GM12878 (cell line): ENCODE measurements around the gene DESI2. TPM values are rescaled to one million over a fixed set of nuclear protein-coding genes. Genes with fewer than 3 reads are reported as not detected.

Experiments used
- ATAC-seq: fragments of 200-7000 bp; cut with Tn5 transposase; 3 replicates; pipeline ENCODE4 v1.9.1; 2020; ENCODE audit warnings: mild to moderate bottlenecking, moderate library complexity
- BruUV-seq: library from RNA; stranded (reverse); fragments of 400-500 nt; replicated peaks from 2 replicates; lab custom pipeline; 2021; lab: Mats Ljungman, UMichigan
- CTCF ChIA-PET: fragments of 300-600 bp; sonication (Branson Sonifier 250); formaldehyde crosslinking; extraction: SDS; loops from one replicate; lab custom pipeline; 2021; ENCODE audit warnings: inconsistent platforms; lab: Yijun Ruan, JAX
- POLR2A ChIA-PET: fragments of 350-600 bp; formaldehyde crosslinking; extraction: SDS; loops from one replicate; lab custom pipeline; 2021; ENCODE audit warnings: inconsistent platforms; lab: Charles Lee
- RAD21 ChIA-PET: fragments of 300-600 bp; sonication (Branson Sonifier 250); formaldehyde crosslinking; loops from one replicate; lab custom pipeline; 2023; ENCODE audit warnings: antibody characterized with exemption; ENCODE audit not compliant: unreplicated experiment; lab: Charles Lee
- SMC1A ChIA-PET: fragments of 300-600 bp; sonication (Branson Sonifier 250); formaldehyde crosslinking; loops from one replicate; lab custom pipeline; 2023; ENCODE audit not compliant: unreplicated experiment, uncharacterized antibody; lab: Charles Lee
- DNase-seq: peaks from one replicate; pipeline ENCODE4 v3.0.0-alpha.2; 2011; ENCODE audit warnings: low read depth, low spot score
- FAIRE-seq: peaks from 3 replicates; lab custom pipeline; 2011; peaks lifted over from hg19 to GRCh38; lab: Jason Lieb, UNC
- H2AFZ ChIP-seq: 2 replicates; pipeline ENCODE4 v1.6.0; 2011; ENCODE audit warnings: low read depth, low read length, control low read depth; ENCODE audit not compliant: control insufficient read depth
- H3K27ac ChIP-seq: 2 replicates; pipeline ENCODE4 v1.5.1; 2011; ENCODE audit warnings: control low read depth; ENCODE audit not compliant: control insufficient read depth, insufficient read depth
- H3K27me3 ChIP-seq, 2 experiments: replicated peaks in 1 of 2; 2 replicates each; pipeline versions ENCODE4 v1.6.0 to v1.6.1; 2011; ENCODE audit warnings: low read length in 1 of 2; ENCODE audit not compliant: control insufficient read depth in 2 of 2, insufficient read depth in 2 of 2
- H3K36me3 ChIP-seq, 2 experiments: 2 replicates each; pipeline ENCODE4 v1.5.1; 2011; ENCODE audit warnings: low read length in 1 of 2; ENCODE audit not compliant: control insufficient read depth in 2 of 2, insufficient read depth in 2 of 2
- H3K4me1 ChIP-seq: 2 replicates; pipeline ENCODE4 v1.6.1; 2011; ENCODE audit warnings: mild to moderate bottlenecking, low read length, moderate library complexity, mixed read lengths; ENCODE audit not compliant: control insufficient read depth, insufficient read depth
- H3K4me2 ChIP-seq: 2 replicates; pipeline ENCODE4 v1.6.0; 2011; ENCODE audit warnings: control low read depth; ENCODE audit not compliant: control insufficient read depth, insufficient read depth
- H3K4me3 ChIP-seq: fragments of 200-600 bp; sonication (generic); 2 replicates; pipeline ENCODE4 v1.5.1; 2016
- H3K79me2 ChIP-seq: 2 replicates; pipeline ENCODE4 v1.6.0; 2011; ENCODE audit warnings: low read length; ENCODE audit not compliant: control insufficient read depth, insufficient read depth
- H3K9ac ChIP-seq: 2 replicates; pipeline ENCODE4 v1.8.0; 2011; ENCODE audit warnings: low read length, control low read depth, mixed read lengths; ENCODE audit not compliant: control insufficient read depth, insufficient read depth
- H3K9me3 ChIP-seq: replicated peaks from 3 replicates; pipeline ENCODE4 v1.5.1; 2011; ENCODE audit warnings: mild to moderate bottlenecking, low read length; ENCODE audit not compliant: control insufficient read depth, insufficient read depth
- H4K20me1 ChIP-seq: 2 replicates; pipeline ENCODE4 v1.6.0; 2011; ENCODE audit not compliant: control insufficient read depth, insufficient read depth
- BMI1 ChIP-seq: fragments of 450-650 bp; IDR thresholded peaks from 2 replicates; pipeline ENCODE4 v1.6.1; 2016; ENCODE audit warnings: mild to moderate bottlenecking, moderate library complexity, borderline replicate concordance
- KLF5 ChIP-seq: fragments of 450-650 bp; IDR thresholded peaks from 2 replicates; pipeline ENCODE4 v1.6.1; 2014; ENCODE audit warnings: mild to moderate bottlenecking; ENCODE audit not compliant: partially characterized antibody
- NR2C2 ChIP-seq: IDR thresholded peaks from 2 replicates; pipeline ENCODE4 v1.6.1; 2011; ENCODE audit warnings: borderline replicate concordance, low read depth; ENCODE audit not compliant: control insufficient read depth, insufficient read length
- PKNOX1 ChIP-seq: fragments of 450-650 bp; IDR thresholded peaks from 2 replicates; pipeline ENCODE4 v1.6.1; 2016; ENCODE audit warnings: mild to moderate bottlenecking
- POLR2AphosphoS2 ChIP-seq: IDR thresholded peaks from 2 replicates; pipeline ENCODE4 v1.6.1; 2011; ENCODE audit warnings: low read depth, mild to moderate bottlenecking, low read length, improper control_type of control experiment, moderate library complexity
- RBBP5 ChIP-seq: fragments of 200-600 bp; sonication (generic); conservative IDR thresholded peaks from 2 replicates; pipeline ENCODE4 v1.6.1; 2016
- RELA ChIP-seq: fragments of 450-650 bp; IDR thresholded peaks from 2 replicates; pipeline ENCODE4 v1.8.0; 2014; ENCODE audit warnings: borderline replicate concordance; ENCODE audit not compliant: partially characterized antibody
- STAT3 ChIP-seq: IDR thresholded peaks from 2 replicates; pipeline ENCODE4 v1.6.1; 2011; ENCODE audit warnings: low read depth, low read length, improper control_type of control experiment
- TCF12 ChIP-seq: IDR thresholded peaks from 2 replicates; pipeline ENCODE4 v1.6.1; 2011; ENCODE audit warnings: low read depth, mild to moderate bottlenecking, low read length
- ZSCAN29 ChIP-seq: fragments of 450-650 bp; IDR thresholded peaks from 2 replicates; pipeline ENCODE4 v1.6.1; 2017; ENCODE audit warnings: mild to moderate bottlenecking, moderate library complexity
- WGBS: methylation state at CpG from one replicate; pipeline ENCODE4 v1.1.6; 2016; ENCODE audit warnings: low lambda C conversion rate; ENCODE audit not compliant: insufficient replicate concordance, insufficient coverage; ENCODE audit errors: missing lambda C conversion rate; 5-methylcytosine and 5-hydroxymethylcytosine counted together
- in situ Hi-C: fragments of 300-500 bp; cut with MboI; formaldehyde crosslinking; loops from 9 replicates; pipeline ENCODE4 v1.14.3; 2018; ENCODE audit warnings: mixed read lengths
- intact Hi-C: fragments of 100-400 bp; cut with micrococcal nuclease; formaldehyde crosslinking; loops from one replicate; pipeline ENCODE4 v1.14.2; 2022; ENCODE audit not compliant: unreplicated experiment
- polyA plus RNA-seq, 11 experiments: library from polyadenylated mRNA; depleted of rRNA in 4 of 11; unstranded in 6 of 11; stranded (reverse) in 5 of 11; fragments of >200 nt; fragmentation: Nextera tagmentation in 4 of 11; fragmentation: Illumina TruSeq in 1 of 11; extraction: Ambion mirVana in 4 of 11; extraction: Trizol in 1 of 11; gene quantifications; 1 replicate in 1 of 11; 2 replicates in 10 of 11; pipeline versions ENCODE4 v1.2.1 to v1.2.3, GENCODE V29; 2011 to 2016; ENCODE audit warnings: inconsistent platforms in 2 of 11, missing spikeins in 2 of 11, low read depth in 1 of 11
- total RNA-seq, 4 experiments: library from RNA; depleted of rRNA in 3 of 4; stranded (reverse); fragments of >200 nt in 3 of 4; fragmentation: Illumina TruSeq in 1 of 4; extraction: Trizol in 1 of 4; gene quantifications; 2 replicates each; pipeline versions ENCODE4 v1.2.1 to v1.2.3, GENCODE V29; 2013 to 2021
- TF ChIP-seq, protein P1 (sequence below): fragments of 450-650 bp; IDR thresholded peaks from 2 replicates; pipeline ENCODE4 v1.6.1; 2018; ENCODE audit warnings: mild to moderate bottlenecking, low read depth, moderate library complexity; ENCODE audit not compliant: partially characterized antibody
- TF ChIP-seq, protein P2 (sequence below): IDR thresholded peaks from 2 replicates; pipeline ENCODE4 v1.6.1; 2011; ENCODE audit warnings: low read depth, low read length, improper control_type of control experiment, borderline replicate concordance

DESI2 gene
- total and polyA plus RNA-seq, 10 of the 15 experiments (the other 5 are each of a cell fraction or from before 2014, with no cell fraction given): 6.2 to 21.5 (median 17.3) TPM

- no peaks in the 10 kb centered on the region for H3K27me3 ChIP-seq
- no peak overlapping the region for H3K27ac ChIP-seq
- FAIRE-seq (no peak), ATAC-seq (no peak), DNase-seq (no peak)
- H3K36me3 ChIP-seq: no peaks in the 10 kb centered on the region
- in situ Hi-C loops: no loop called here
- no peaks in the 10 kb centered on the region for H3K79me2 ChIP-seq
- WGBS: 95% methylated on average over 17 of the region's 17 CpGs
- no peak overlapping the region for H2AFZ ChIP-seq
- H3K4me3 ChIP-seq: no peak overlapping the region
- BruUV-seq: no TSS peak
- TF ChIP-seq, protein P1, sequence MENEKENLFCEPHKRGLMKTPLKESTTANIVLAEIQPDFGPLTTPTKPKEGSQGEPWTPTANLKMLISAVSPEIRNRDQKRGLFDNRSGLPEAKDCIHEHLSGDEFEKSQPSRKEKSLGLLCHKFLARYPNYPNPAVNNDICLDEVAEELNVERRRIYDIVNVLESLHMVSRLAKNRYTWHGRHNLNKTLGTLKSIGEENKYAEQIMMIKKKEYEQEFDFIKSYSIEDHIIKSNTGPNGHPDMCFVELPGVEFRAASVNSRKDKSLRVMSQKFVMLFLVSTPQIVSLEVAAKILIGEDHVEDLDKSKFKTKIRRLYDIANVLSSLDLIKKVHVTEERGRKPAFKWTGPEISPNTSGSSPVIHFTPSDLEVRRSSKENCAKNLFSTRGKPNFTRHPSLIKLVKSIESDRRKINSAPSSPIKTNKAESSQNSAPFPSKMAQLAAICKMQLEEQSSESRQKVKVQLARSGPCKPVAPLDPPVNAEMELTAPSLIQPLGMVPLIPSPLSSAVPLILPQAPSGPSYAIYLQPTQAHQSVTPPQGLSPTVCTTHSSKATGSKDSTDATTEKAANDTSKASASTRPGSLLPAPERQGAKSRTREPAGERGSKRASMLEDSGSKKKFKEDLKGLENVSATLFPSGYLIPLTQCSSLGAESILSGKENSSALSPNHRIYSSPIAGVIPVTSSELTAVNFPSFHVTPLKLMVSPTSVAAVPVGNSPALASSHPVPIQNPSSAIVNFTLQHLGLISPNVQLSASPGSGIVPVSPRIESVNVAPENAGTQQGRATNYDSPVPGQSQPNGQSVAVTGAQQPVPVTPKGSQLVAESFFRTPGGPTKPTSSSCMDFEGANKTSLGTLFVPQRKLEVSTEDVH: no peak
- TF ChIP-seq POLR2AphosphoS2 (no peak), PKNOX1 (no peak), BMI1 (no peak), KLF5 (no peak), NR2C2 (no peak), RBBP5 (no peak), STAT3 (no peak), ZSCAN29 (no peak), TCF12 (no peak), RELA (no peak)
- TF ChIP-seq, protein P2, sequence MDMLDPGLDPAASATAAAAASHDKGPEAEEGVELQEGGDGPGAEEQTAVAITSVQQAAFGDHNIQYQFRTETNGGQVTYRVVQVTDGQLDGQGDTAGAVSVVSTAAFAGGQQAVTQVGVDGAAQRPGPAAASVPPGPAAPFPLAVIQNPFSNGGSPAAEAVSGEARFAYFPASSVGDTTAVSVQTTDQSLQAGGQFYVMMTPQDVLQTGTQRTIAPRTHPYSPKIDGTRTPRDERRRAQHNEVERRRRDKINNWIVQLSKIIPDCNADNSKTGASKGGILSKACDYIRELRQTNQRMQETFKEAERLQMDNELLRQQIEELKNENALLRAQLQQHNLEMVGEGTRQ: no peak
- intact Hi-C loops: no loop called here
- no peak overlapping the region for H3K4me2 ChIP-seq
- RAD21 ChIA-PET: no interaction called here
- SMC1A ChIA-PET: interaction anchor here (0.7 to 1.0 kb wide), 2 partner anchors 18 to 337 kb away, joined by 3 read pairs; no protein-coding TSS in a partner anchor
- no peak overlapping the region for H3K9ac ChIP-seq
- CTCF ChIA-PET: no interaction called here
- H4K20me1 ChIP-seq: no peaks in the 10 kb centered on the region
- POLR2A ChIA-PET: no interaction called here
- no peaks in the 10 kb centered on the region for H3K4me1 ChIP-seq
- H3K9me3 ChIP-seq: no peaks in the 10 kb centered on the region
Observed at GRCh38 chr1:244705261-244706234, 52.6 kb downstream of the DESI2 start.
